Activated gamma-delta T cell treated with Interleukin-2 at 50 U/mL for 16 hours (primary cell): Measurements from ENCODE around the gene PTOV1.
"Not testable (repeated sequence)": the region's sequence is repeated elsewhere in the genome, so short reads cannot be mapped to it uniquely, and the experiment has no call there.

Source experiments
- DNase-seq: peaks from one replicate; pipeline ENCODE4 v3.0.0-alpha.2; 2020

PTOV1 gene

GRCh38 chr19:49818649-49819370 is 32.1 kb upstream of the PTOV1 start:
- DNase-seq = no peak

- DNase-seq = not testable (repeated sequence)
Measured at GRCh38 chr19:49819452-49820115, 31.4 kb upstream of the PTOV1 start.

GRCh38 chr19:49820125-49820524 is 30.8 kb upstream of the PTOV1 start:
- no peak for DNase-seq

- no peak for DNase-seq
Measured at GRCh38 chr19:49823472-49823871, 27.5 kb upstream of the PTOV1 start.

GRCh38 chr19:49824662-49825061 is 26.3 kb upstream of the PTOV1 start:
- DNase-seq = no peak

- DNase-seq = no peak
Measured at GRCh38 chr19:49827034-49827433, 23.9 kb upstream of the PTOV1 start.

GRCh38 chr19:49829200-49829599 is 21.8 kb upstream of the PTOV1 start:
- DNase-seq = no peak

GRCh38 chr19:49829721-49830120 is 21.2 kb upstream of the PTOV1 start:
- no peak for DNase-seq

GRCh38 chr19:49830766-49831165 is 20.2 kb upstream of the PTOV1 start:
- DNase-seq = no peak

- DNase-seq = no peak
Measured at GRCh38 chr19:49831592-49831991, 19.4 kb upstream of the PTOV1 start.

GRCh38 chr19:49832556-49832955 is 18.4 kb upstream of the PTOV1 start:
- no peak for DNase-seq

GRCh38 chr19:49833599-49833998 is 17.4 kb upstream of the PTOV1 start:
- no peak for DNase-seq

- no peak for DNase-seq
Measured at GRCh38 chr19:49835562-49835961, 15.4 kb upstream of the PTOV1 start.

- DNase-seq = no peak
Measured at GRCh38 chr19:49836176-49837008, 14.6 kb upstream of the PTOV1 start.

- no peak for DNase-seq
Measured at GRCh38 chr19:49837009-49837310, 14.0 kb upstream of the PTOV1 start.

GRCh38 chr19:49837425-49837824 is 13.5 kb upstream of the PTOV1 start:
- DNase-seq = no peak

- DNase-seq = no peak
Measured at GRCh38 chr19:49838885-49839588, 11.9 kb upstream of the PTOV1 start.

GRCh38 chr19:49839713-49840112 is 11.2 kb upstream of the PTOV1 start:
- no peak for DNase-seq

GRCh38 chr19:49840321-49840720 is 10.6 kb upstream of the PTOV1 start:
- no peak for DNase-seq

- DNase-seq = no peak
Measured at GRCh38 chr19:49840736-49841249, 10.2 kb upstream of the PTOV1 start.

- no peak for DNase-seq
Measured at GRCh38 chr19:49843265-49843664, 7.7 kb upstream of the PTOV1 start.

- DNase-seq = no peak
Measured at GRCh38 chr19:49844138-49845095, 6.5 kb upstream of the PTOV1 start.
